Activated CD4-positive, alpha-beta T cell treated with anti-CD3 and anti-CD28 coated beads, Interleukin-2, amount 10 ng/mL, durations not matched to agents 7 days and 5 days (primary cell): ENCODE results near the gene DTX3L. TPM values are rescaled to one million over a fixed set of nuclear protein-coding genes. Genes with fewer than 3 reads are reported as not detected.
A peak's percentile ranks its signal among the peaks of the same experiment; 100 is the strongest.

Source experiments
- CTCF ChIA-PET: fragments of 350-600 bp; sonication (Branson Sonifier 250); formaldehyde crosslinking; loops from one replicate; lab custom pipeline; 2021; ENCODE audit warnings: antibody characterized with exemption; lab: Charles Lee
- POLR2A ChIA-PET: fragments of 350-600 bp; sonication (Branson Sonifier 250); formaldehyde crosslinking; loops from one replicate; lab custom pipeline; 2021; ENCODE audit warnings: antibody characterized with exemption; lab: Charles Lee
- DNase-seq: peaks from one replicate; pipeline ENCODE4 v3.0.0-alpha.2; 2020
- H3K27ac Mint-ChIP-seq: one replicate; pipeline ENCODE4 v1.8.0; 2021; ENCODE audit warnings: mild to moderate bottlenecking, moderate library complexity, mixed read lengths
- H3K27me3 Mint-ChIP-seq: one replicate; pipeline ENCODE4 v1.8.0; 2021; ENCODE audit warnings: mixed read lengths
- H3K36me3 Mint-ChIP-seq: one replicate; pipeline ENCODE4 v1.8.0; 2021; ENCODE audit warnings: low read depth, mixed read lengths
- H3K4me1 Mint-ChIP-seq: one replicate; pipeline ENCODE4 v1.8.0; 2021; ENCODE audit warnings: mixed read lengths
- H3K4me3 Mint-ChIP-seq: one replicate; pipeline ENCODE4 v1.8.0; 2021; ENCODE audit warnings: mild to moderate bottlenecking, moderate library complexity, mixed read lengths
- H3K9me3 Mint-ChIP-seq: one replicate; pipeline ENCODE4 v1.8.0; 2021; ENCODE audit warnings: mixed read lengths
- total RNA-seq, 2 experiments: library from RNA; stranded (reverse); gene quantifications; one replicate each; pipeline ENCODE4 v1.2.3, GENCODE V29; 2021

Gene DTX3L
- total RNA-seq, 2 experiments from 2014 or later = 162 to 189 TPM

DNA sequence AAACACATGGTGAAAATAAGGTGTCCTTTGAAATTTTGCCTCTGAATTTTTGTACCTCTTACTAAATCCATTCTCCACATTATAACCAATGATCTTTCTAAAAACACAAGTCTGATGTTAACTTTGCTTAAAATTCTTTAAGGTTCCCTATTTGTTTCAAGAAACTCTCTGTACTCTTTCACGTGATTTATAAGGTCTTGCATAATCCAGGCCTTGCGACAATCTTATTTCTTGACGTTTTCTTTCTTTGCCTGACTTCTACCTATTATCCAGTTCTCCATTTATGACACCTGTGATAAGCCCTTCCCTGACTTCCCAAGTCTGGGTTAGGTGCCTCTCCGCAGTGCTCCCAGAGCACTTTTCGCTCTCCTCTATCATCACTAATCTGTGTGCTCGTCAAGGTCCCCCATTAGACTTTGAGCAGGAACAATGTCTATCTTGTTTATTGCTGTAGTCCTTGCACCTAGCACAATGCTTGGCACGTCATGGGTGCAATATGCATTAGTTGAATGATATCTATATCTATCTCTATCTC lies 25.1 kb upstream of the DTX3L start:
- H3K4me3 Mint-ChIP-seq = no peak overlapping the region
- H3K27me3 Mint-ChIP-seq = no peaks in the 10 kb centered on the region
- H3K4me1 Mint-ChIP-seq = peaks cover 47% of the 10 kb centered on the region
- POLR2A ChIA-PET = no interaction called here
- CTCF ChIA-PET = interaction anchor here (1.3 kb wide), 1 partner anchor 19 kb away, joined by 3 read pairs; no protein-coding TSS in a partner anchor
- DNase-seq = no peak
- peaks cover 75% of the 10 kb centered on the region for H3K36me3 Mint-ChIP-seq
- no peak overlapping the region for H3K27ac Mint-ChIP-seq
- H3K9me3 Mint-ChIP-seq = no peaks in the 10 kb centered on the region

DNA sequence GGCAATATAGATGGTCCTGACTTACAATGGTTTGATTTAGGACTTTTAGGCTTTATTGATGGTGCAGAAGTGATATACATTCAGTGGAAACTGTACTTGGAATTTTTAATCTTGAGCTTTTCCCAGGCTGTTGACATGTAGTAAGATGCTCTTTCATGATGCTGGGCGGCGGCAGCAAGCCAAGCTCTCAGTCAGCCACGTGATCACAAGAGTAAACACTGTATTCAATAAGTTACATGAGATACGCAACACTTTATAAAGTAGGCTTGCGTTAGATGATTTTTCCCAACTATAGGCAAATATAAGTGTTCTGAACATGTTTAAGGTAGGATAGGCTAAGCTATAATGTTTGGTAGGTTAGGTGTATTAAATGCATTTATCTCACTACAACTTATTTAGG lies 18.0 kb upstream of the DTX3L start:
- POLR2A ChIA-PET = no interaction called here
- H3K27ac Mint-ChIP-seq = no peak overlapping the region
- no peaks in the 10 kb centered on the region for H3K9me3 Mint-ChIP-seq
- CTCF ChIA-PET = interaction anchor here (1.8 kb wide), 1 partner anchor 12 kb away, joined by 3 read pairs; no protein-coding TSS in a partner anchor
- no peaks in the 10 kb centered on the region for H3K27me3 Mint-ChIP-seq
- peaks cover 12% of the 10 kb centered on the region for H3K4me1 Mint-ChIP-seq
- no peak for DNase-seq
- H3K4me3 Mint-ChIP-seq = no peak overlapping the region
- peaks cover 74% of the 10 kb centered on the region for H3K36me3 Mint-ChIP-seq

DNA sequence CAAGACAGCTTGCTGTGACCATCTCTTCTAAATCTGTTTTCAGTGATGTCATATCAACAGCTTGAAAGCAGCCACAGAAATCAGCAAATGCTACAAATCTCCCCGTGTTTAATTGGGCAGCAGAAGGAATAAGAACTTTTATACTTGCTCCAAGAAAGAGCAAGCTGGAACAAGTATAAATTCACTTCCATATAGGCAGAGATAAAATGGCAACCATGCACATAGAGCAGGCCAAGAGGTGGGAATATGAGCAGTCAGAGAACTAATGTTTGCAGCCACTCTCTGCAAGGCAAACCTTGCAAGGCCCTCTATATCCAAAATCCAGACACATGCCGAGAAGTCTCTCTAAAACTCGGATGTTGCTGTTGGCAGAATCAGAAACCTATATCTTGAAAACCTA lies 16.1 kb upstream of the DTX3L start:
- CTCF ChIA-PET = interaction anchor here (0.9 to 2.9 kb wide), 4 partner anchors 9 to 132 kb away, joined by 3 to 12 read pairs (median 4); partner anchors contain the start of gene PARP14
- Mint-ChIP-seq H3K27ac (no peak overlapping the region), H3K9me3 (no peaks in the 10 kb centered on the region), H3K4me3 (no peak overlapping the region), H3K36me3 (peaks cover 80% of the 10 kb centered on the region), H3K4me1 (peaks cover 10% of the 10 kb centered on the region), H3K27me3 (no peaks in the 10 kb centered on the region)
- no peak for DNase-seq
- POLR2A ChIA-PET = no interaction called here

DNA sequence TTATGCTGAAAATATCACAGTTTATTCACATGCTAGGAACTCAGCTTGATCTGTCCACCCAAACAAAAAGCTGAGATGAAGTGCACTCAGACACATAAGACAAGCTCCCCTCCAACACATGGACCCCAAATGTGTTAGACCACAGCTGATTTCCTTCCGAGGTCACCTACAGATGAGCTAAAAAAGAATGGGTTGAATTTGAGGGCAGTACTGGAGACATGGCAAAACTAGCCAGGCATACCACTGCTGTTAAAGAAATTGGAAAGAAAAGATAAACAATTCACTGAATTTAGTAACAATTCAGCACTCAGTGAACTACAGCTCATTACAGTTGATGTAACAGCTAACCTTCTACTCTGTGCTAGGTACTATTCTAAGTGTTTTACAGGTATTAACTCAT lies 15.5 kb upstream of the DTX3L start:
- CTCF ChIA-PET = interaction anchor here (0.9 to 2.9 kb wide), 4 partner anchors 9 to 131 kb away, joined by 3 to 12 read pairs (median 4); partner anchors contain the start of gene PARP14
- H3K4me1 Mint-ChIP-seq = peaks cover 13% of the 10 kb centered on the region

DNA sequence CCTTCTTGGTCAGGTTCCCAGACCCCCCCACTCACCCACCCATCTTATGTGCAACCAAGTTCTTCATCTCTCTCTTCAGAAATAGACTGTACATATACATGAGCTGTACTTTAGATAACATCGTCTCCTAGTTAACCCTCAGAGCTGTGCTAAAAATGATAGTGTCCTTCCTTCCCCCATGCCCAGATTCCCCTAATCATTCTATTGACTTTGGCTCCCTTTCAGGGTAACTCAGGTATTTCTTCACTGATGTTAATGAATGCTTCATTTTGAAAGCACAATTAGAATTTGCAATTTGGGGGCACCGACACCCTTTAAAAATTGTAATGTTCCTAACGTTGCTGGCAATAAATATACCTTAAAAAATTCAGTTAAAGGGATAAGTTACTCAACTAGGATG lies 11.0 kb upstream of the DTX3L start:
- Mint-ChIP-seq H3K27ac (no peak overlapping the region), H3K27me3 (no peaks in the 10 kb centered on the region), H3K9me3 (no peaks in the 10 kb centered on the region), H3K4me3 (no peak overlapping the region), H3K4me1 (peaks cover 33% of the 10 kb centered on the region), H3K36me3 (peaks cover 78% of the 10 kb centered on the region)
- POLR2A ChIA-PET = interaction anchor here (0.7 kb wide), 1 partner anchor 50 kb away, joined by 4 read pairs; no protein-coding TSS in a partner anchor
- CTCF ChIA-PET = no interaction called here
- no peak for DNase-seq

More for the DNA sequence above, 15.5 kb upstream of the DTX3L start:
- no peak overlapping the region for H3K4me3 Mint-ChIP-seq
- POLR2A ChIA-PET = no interaction called here
- H3K9me3 Mint-ChIP-seq = no peaks in the 10 kb centered on the region
- no peak overlapping the region for H3K27ac Mint-ChIP-seq
- peaks cover 81% of the 10 kb centered on the region for H3K36me3 Mint-ChIP-seq
- no peak for DNase-seq
- no peaks in the 10 kb centered on the region for H3K27me3 Mint-ChIP-seq

DNA sequence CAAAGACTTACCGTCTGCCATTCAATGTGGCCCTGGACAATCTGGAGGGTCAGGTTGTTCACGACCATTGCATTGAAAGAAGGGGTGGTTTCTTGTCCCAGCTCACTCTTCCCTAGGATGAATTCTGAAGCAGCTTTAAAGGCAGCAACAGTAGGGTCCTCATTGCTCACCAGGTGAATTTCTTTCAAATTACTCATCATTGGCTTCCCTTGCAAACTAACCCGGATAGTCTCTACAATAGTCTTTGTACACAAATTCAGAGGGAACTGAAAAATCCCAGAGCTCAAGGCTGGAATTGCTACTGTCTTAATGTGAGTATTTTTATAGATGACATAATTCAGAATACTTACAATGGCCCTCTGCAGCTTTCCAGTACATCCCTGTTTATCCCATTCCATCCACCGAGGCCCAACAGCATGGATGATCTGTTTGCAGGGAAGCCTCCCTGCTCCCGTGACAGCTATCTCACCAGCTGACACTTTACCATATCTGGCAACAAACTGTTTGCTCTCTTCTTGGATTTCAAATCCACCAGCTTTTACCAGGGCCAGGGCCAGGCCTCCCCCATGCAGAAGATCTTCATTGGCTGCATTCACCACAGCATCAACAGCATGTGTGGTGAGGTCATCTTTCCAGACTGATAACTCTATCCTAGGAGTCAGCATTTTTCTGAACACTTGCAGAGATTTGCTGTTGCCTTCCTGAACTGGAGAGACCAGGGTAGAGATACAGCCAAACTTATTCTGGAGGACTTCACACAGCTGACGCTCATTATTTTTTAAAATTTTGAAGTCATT lies 8.7 kb upstream of the DTX3L start:
- DNase-seq = no peak
- Mint-ChIP-seq H3K4me3 (no peak overlapping the region), H3K36me3 (peaks cover 77% of the 10 kb centered on the region), H3K9me3 (no peaks in the 10 kb centered on the region), H3K27ac (no peak overlapping the region), H3K27me3 (no peaks in the 10 kb centered on the region), H3K4me1 (peaks cover 51% of the 10 kb centered on the region)
- POLR2A ChIA-PET = interaction anchor here (0.7 kb wide), 2 partner anchors 10 to 140 kb away, joined by 3 to 5 read pairs; no protein-coding TSS in a partner anchor
- CTCF ChIA-PET = interaction anchor here (1.5 to 11.7 kb wide), 3 partner anchors 13 to 125 kb away, joined by 4 to 107 read pairs (median 4); partner anchors contain the start of gene PARP14

DNA sequence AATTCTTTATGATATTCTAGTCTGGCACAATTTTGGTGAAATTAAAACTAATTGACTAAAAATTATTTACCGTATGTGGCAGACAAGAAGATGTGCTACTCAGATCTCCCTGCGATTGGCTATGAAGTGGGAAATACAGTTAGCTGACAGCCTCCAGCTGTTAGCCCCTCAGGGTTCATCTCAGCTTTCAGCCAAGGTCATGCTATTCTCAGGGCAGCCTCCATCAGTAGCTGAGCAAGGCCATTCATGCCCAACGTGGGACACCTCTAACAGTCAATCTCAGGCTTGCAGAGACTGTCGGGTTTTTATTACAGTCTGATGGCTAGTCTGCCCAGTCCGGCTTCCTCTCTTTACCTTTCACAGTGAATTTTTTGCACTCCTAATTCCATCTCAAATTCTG lies 6.8 kb upstream of the DTX3L start:
- H3K4me3 Mint-ChIP-seq = no peak overlapping the region
- no peaks in the 10 kb centered on the region for H3K27me3 Mint-ChIP-seq
- H3K4me1 Mint-ChIP-seq = peaks cover 65% of the 10 kb centered on the region
- no peaks in the 10 kb centered on the region for H3K9me3 Mint-ChIP-seq
- POLR2A ChIA-PET = no interaction called here
- no peak overlapping the region for H3K27ac Mint-ChIP-seq
- H3K36me3 Mint-ChIP-seq = peaks cover 78% of the 10 kb centered on the region
- no peak for DNase-seq
- CTCF ChIA-PET = interaction anchor here (1.5 to 11.7 kb wide), 4 partner anchors 9 to 123 kb away, joined by 3 to 107 read pairs (median 4); partner anchors contain the start of gene PARP14

DNA sequence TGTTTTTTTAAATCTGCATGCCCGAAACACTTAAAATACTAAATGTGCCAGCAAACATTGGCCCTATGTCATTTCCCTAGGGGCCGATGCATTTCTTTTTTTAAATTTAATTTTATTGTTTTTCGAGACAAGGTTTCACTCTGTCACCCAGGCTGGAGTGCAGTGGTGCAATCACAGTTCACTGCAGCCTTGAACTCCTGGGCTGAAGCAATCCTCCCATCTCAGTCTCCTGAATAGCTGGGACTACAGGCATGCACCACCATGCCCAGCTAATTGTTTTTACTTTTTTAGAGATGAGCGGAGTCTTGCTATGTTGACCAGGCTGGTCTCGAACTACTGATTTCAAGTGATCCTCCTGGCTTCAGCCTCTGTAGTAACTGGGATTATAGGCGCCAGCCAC lies 5.5 kb upstream of the DTX3L start:
- DNase-seq = no peak
- Mint-ChIP-seq H3K27me3 (no peaks in the 10 kb centered on the region), H3K9me3 (no peaks in the 10 kb centered on the region), H3K27ac (no peak overlapping the region), H3K4me1 (peaks cover 64% of the 10 kb centered on the region), H3K4me3 (no peak overlapping the region), H3K36me3 (peaks cover 76% of the 10 kb centered on the region)
- ChIA-PET POLR2A (no interaction called here), CTCF (interaction anchor here (0.6 to 11.7 kb wide), 8 partner anchors 19 to 165 kb away, joined by 3 to 107 read pairs (median 4); partner anchors contain the start of gene PARP14)

DNA sequence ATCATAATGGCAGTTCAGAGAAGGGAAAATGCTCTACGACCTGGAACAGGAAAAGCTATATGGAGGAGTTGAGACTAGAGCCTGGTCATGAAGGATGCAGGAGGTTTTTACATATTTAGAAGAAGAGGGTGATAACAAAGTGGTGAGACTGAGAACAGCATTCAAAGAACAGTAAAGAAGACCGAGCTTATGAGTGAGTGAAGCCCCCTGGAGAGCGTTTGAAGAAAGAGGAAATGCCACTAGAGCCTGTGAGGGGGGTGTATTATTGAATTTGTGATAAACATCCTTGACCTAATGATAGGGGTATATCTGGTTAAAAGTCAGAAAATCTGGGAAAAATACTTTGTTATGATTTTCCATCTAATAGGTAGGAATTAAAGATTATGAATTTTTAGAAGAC lies 4.2 kb upstream of the DTX3L start:
- no peaks in the 10 kb centered on the region for H3K27me3 Mint-ChIP-seq
- H3K9me3 Mint-ChIP-seq = no peaks in the 10 kb centered on the region
- peak overlapping the region; percentile 5 for H3K4me3 Mint-ChIP-seq
- ChIA-PET POLR2A (no interaction called here), CTCF (interaction anchor here (1.1 to 11.7 kb wide), 6 partner anchors 12 to 136 kb away, joined by 3 to 107 read pairs (median 4); partner anchors contain the start of gene PARP14)
- no peak for DNase-seq
- H3K27ac Mint-ChIP-seq = no peak overlapping the region
- peaks cover 59% of the 10 kb centered on the region for H3K4me1 Mint-ChIP-seq
- H3K36me3 Mint-ChIP-seq = peaks cover 75% of the 10 kb centered on the region

DNA sequence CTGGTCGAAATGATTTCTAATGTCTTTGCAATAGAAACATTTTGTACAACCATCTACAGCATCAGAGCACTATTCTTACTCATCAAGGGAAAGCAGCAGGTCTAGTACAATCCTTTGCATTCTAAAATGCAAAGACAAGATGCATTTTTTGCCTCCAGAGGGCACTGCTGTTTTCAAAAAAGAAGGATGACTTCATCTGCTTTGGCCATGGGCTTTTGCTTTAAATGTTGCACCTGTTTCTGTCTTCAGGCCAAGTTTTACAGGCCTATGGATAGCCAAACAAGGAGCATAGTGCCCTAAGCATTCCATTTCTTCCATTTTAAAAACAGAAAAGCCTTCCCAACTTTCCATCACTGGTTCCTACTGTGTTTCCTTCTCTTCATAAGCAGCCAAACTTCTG lies 3.5 kb upstream of the DTX3L start:
- ChIA-PET CTCF (interaction anchor here (0.6 to 11.7 kb wide), 5 partner anchors 8 to 1014 kb away, joined by 3 to 107 read pairs (median 6); partner anchors contain the start of gene PARP14), POLR2A (no interaction called here)
- Mint-ChIP-seq H3K4me3 (peak overlapping the region; percentile 93), H3K27me3 (no peaks in the 10 kb centered on the region), H3K9me3 (no peaks in the 10 kb centered on the region), H3K27ac (peak overlapping the region; percentile 81), H3K4me1 (peaks cover 56% of the 10 kb centered on the region), H3K36me3 (peaks cover 73% of the 10 kb centered on the region)
- peak; percentile 81 for DNase-seq

DNA sequence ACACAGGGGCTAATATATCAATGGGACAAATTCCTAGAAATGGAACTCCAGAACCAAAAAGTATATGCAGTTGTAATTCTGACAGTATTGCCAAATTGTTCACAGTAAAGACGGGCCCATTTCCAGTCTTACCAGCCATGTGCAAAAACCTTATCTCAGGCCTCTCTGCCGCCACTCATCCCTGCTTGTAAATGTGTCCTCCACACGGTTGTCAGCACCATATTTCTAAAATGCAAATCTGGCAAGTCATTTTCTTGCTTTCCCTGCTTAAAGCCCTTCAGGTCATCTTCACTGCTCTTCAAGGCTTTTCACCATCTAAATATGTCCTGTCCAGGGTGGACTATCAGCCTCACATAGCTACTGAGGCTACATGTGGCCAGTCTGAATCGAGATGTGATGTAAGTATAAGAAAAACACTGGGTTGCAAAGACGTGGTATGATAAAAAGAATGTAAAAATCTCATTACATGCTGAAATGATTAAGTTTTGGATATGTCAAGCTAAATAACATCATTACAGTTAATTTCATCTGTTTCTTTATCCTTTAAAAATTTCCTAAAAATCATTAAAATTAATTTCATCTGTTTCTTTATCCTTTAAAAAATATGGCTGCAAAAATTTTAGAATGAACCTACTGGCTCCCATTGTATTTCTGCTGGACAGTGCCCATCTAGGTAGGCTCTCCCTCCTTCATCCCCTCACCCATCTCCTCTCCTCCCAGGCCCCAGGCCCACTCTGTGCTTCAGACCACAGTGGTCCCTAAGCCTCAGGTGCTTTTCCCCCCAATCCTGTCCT lies 1.0 kb upstream of the DTX3L start:
- Mint-ChIP-seq H3K9me3 (no peaks in the 10 kb centered on the region), H3K36me3 (peaks cover 77% of the 10 kb centered on the region), H3K4me1 (peaks cover 69% of the 10 kb centered on the region), H3K27me3 (no peaks in the 10 kb centered on the region), H3K27ac (peak overlapping the region; percentile 98), H3K4me3 (peak overlapping the region; percentile 93)
- CTCF ChIA-PET = interaction anchor here (11.7 kb wide), 1 partner anchor 117 kb away, joined by 107 read pairs; the partner anchor contains the start of gene PARP14
- no peak for DNase-seq
- POLR2A ChIA-PET = no interaction called here

DNA sequence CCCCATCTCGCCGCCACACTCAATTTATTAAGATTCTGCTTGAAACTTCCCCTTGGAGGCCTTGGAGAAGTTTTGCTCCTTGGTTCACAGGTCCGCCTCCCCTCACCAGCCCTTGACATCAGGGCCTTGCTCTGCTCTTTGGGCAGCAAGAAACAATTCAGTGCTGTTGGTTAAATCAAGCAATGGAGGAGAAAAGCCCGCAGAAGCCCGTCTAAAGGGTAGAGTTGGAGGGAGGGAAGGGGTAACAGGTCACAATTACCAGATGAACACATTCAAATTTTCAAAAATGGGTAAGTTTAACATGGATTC lies 467 bp upstream of the DTX3L start:
- H3K36me3 Mint-ChIP-seq = peaks cover 78% of the 10 kb centered on the region
- ChIA-PET POLR2A (interaction anchor here (0.8 to 1.2 kb wide), 3 partner anchors 15 to 117 kb away, joined by 4 to 7 read pairs (median 4); partner anchors contain the start of gene PARP14), CTCF (interaction anchor here (1.0 to 11.7 kb wide), 3 partner anchors 47 to 148 kb away, joined by 3 to 107 read pairs (median 3); partner anchors contain the start of genes PARP14 and WDR5B)
- peaks cover 71% of the 10 kb centered on the region for H3K4me1 Mint-ChIP-seq
- no peaks in the 10 kb centered on the region for H3K27me3 Mint-ChIP-seq
- DNase-seq = peak; percentile 47
- H3K4me3 Mint-ChIP-seq = peak overlapping the region; percentile 93
- H3K27ac Mint-ChIP-seq = peak overlapping the region; percentile 98
- H3K9me3 Mint-ChIP-seq = no peaks in the 10 kb centered on the region
